ENCODE measurements around the gene KRT74.

- TF ChIP-seq CTCF (IDR thresholded peaks at IDR 0.05) (no peak), ZFX (IDR thresholded peaks at IDR 0.05; ENCODE audit: borderline replicate concordance) (no peak)
Measured at GRCh38 chr12:52573743-52574142, at the start of gene KRT74.

All from 22Rv1 (cell line).